Upper lobe of left lung (tissue), 6 donors: Measurements from ENCODE around the gene TTC34. TPM values are rescaled to one million over a fixed set of nuclear protein-coding genes. Genes with fewer than 3 reads are reported as not detected.

Experiments
- ATAC-seq, 2 donors: fragments of 200-7000 bp; cut with Tn5 transposase; one replicate each; pipeline ENCODE4 v1.9.1; 2022; ENCODE audit warnings: mild to moderate bottlenecking in 2 of 2, moderate library complexity in 2 of 2; ENCODE audit not compliant: low FRiP score in 2 of 2
- DNase-seq, 2 donors: peaks; one replicate each; pipeline ENCODE4 v3.0.0-alpha.2; 2019 to 2020
- H3K27ac ChIP-seq, 4 donors: fragments of 200-600 bp; sonication (generic); one replicate each; pipeline ENCODE4 v1.5.1; 2016 to 2019
- H3K27me3 ChIP-seq, 4 donors: fragments of 200-600 bp; sonication (generic); one replicate each; pipeline ENCODE4 v1.5.1; 2017 to 2019
- H3K36me3 ChIP-seq, 4 donors: fragments of 200-600 bp; sonication (generic); one replicate each; pipeline ENCODE4 v1.5.1; 2016 to 2019
- H3K4me1 ChIP-seq, 4 donors: fragments of 200-600 bp; sonication (generic); one replicate each; pipeline ENCODE4 v1.5.1; 2018 to 2019
- H3K4me3 ChIP-seq, 4 donors: fragments of 200-600 bp; sonication (generic); one replicate each; pipeline ENCODE4 v1.5.1; 2017 to 2019; ENCODE audit warnings: mild to moderate bottlenecking in 2 of 4, moderate library complexity in 1 of 4
- H3K9me3 ChIP-seq, 4 donors: fragments of 200-600 bp; sonication (generic); one replicate each; pipeline ENCODE4 v1.5.1; 2018 to 2019
- CTCF ChIP-seq, 6 experiments: fragments of 450-650 bp in 4 of 6; fragments of 200-600 bp in 2 of 6; sonication (generic) in 2 of 6; IDR thresholded peaks; one replicate each; pipeline ENCODE4 v1.5.1; 2016 to 2019; ENCODE audit warnings: antibody characterized with exemption in 6 of 6
- EP300 ChIP-seq, 4 donors: sonication (generic); formaldehyde crosslinking; IDR thresholded peaks; one replicate each; pipeline ENCODE4 v1.5.1; 2017; ENCODE audit warnings: antibody characterized with exemption in 4 of 4, control low read depth in 2 of 4
- POLR2A ChIP-seq, 4 donors: fragments of 450-650 bp; IDR thresholded peaks; one replicate each; pipeline ENCODE4 v1.5.1; 2016 to 2017; ENCODE audit warnings: antibody characterized with exemption in 4 of 4, mild to moderate bottlenecking in 2 of 4
- POLR2AphosphoS5 ChIP-seq, 2 donors: sonication (generic); formaldehyde crosslinking; IDR thresholded peaks; one replicate each; pipeline ENCODE4 v1.5.1; 2017; ENCODE audit warnings: antibody characterized with exemption in 2 of 2
- WGBS, 2 donors: methylation state at CpG; one replicate each; pipeline ENCODE4 v1.1.5; 2017 to 2018; 5-methylcytosine and 5-hydroxymethylcytosine counted together
- total RNA-seq, 6 donors: library from RNA; depleted of rRNA in 4 of 6; stranded (reverse); fragments of >200 nt in 4 of 6; gene quantifications; one replicate each; pipeline versions ENCODE4 v1.1.0 to v1.2.1, GENCODE V29; 2016 to 2021
- donor health status: DM: no; HTN: no; CAD: no; lungs with moderate emphysema.
- donor health status: DM: no; HTN: yes; CAD: no; lungs with severe emphysema.

The TTC34 gene
- total RNA-seq, 6 donors from 2014 or later = 0.76 to 4.2 (median 2.1) TPM

- Histone ChIP-seq H3K27me3 (no peaks in the 10 kb centered on the region), H3K4me1 (peaks cover 13 to 23% (median 18%) of the 10 kb centered on the region in 4 donors), H3K4me3 (no peak overlapping the region), H3K27ac (no peak overlapping the region), H3K36me3 (no peaks in the 10 kb centered on the region), H3K9me3 (peaks cover 0 to 4% (median 0%) of the 10 kb centered on the region in 4 donors)
- DNase-seq (peak in 1 of 2 donors; percentile 72), ATAC-seq (no peak)
- TF ChIP-seq CTCF (IDR thresholded peaks at IDR 0.05) = no peak
- no peak for TF ChIP-seq POLR2A (IDR thresholded peaks at IDR 0.05)
- TF ChIP-seq EP300 (IDR thresholded peaks at IDR 0.05) = no peak
- 80 to 81% methylated on average over 3 to 14 of the region's 19 CpGs for WGBS, 2 donors
Observed at GRCh38 chr1:2595261-2595811, 206.2 kb downstream of the TTC34 start.

GRCh38 chr1:2594641-2595131 is 206.8 kb downstream of the TTC34 start:
- TF ChIP-seq CTCF (IDR thresholded peaks at IDR 0.05) (no peak), POLR2AphosphoS5 (IDR thresholded peaks at IDR 0.05) (no peak), POLR2A (IDR thresholded peaks at IDR 0.05) (no peak), EP300 (IDR thresholded peaks at IDR 0.05) (no peak)
- Histone ChIP-seq H3K27me3 (no peaks in the 10 kb centered on the region), H3K27ac (peak overlapping the region in 2 of 4 donors; percentile 67 to 74), H3K9me3 (peaks cover 0 to 4% (median 0%) of the 10 kb centered on the region in 4 donors), H3K4me3 (no peak overlapping the region), H3K4me1 (peaks cover 13 to 23% (median 18%) of the 10 kb centered on the region in 4 donors), H3K36me3 (peaks cover 0 to 6% (median 3%) of the 10 kb centered on the region in 4 donors)
- ATAC-seq (no peak), DNase-seq (peak in 1 of 2 donors; percentile 75)
- 86 to 93% methylated on average over 15 to 16 of the region's 17 CpGs for WGBS, 2 donors

- Histone ChIP-seq H3K4me1 (peaks cover 13 to 23% (median 18%) of the 10 kb centered on the region in 4 donors), H3K4me3 (peak overlapping the region in 3 of 4 donors; percentile 25 to 45 (median 44)), H3K27me3 (no peaks in the 10 kb centered on the region), H3K9me3 (peaks cover 0 to 4% (median 0%) of the 10 kb centered on the region in 4 donors), H3K27ac (peak overlapping the region; percentile 4 to 74 (median 53)), H3K36me3 (peaks cover 0 to 12% (median 7%) of the 10 kb centered on the region in 4 donors)
- no peak for TF ChIP-seq EP300 (IDR thresholded peaks at IDR 0.05)
- WGBS, 2 donors = 20 to 35% methylated on average over 10 to 20 of the region's 20 CpGs
- DNase-seq (peak; percentile 59 to 78), ATAC-seq (no peak)
Observed at GRCh38 chr1:2594001-2594640, 207.4 kb downstream of the TTC34 start.

GRCh38 chr1:2593251-2593878 is 208.1 kb downstream of the TTC34 start:
- peaks cover 0 to 18% (median 11%) of the 10 kb centered on the region in 4 donors for H3K36me3 ChIP-seq
- DNase-seq (peak in 1 of 2 donors; percentile 51), ATAC-seq (no peak)
- H3K4me1 ChIP-seq = peaks cover 13 to 29% (median 19%) of the 10 kb centered on the region in 4 donors
- peak overlapping the region in 3 of 4 donors; percentile 25 to 45 (median 44) for H3K4me3 ChIP-seq
- TF ChIP-seq CTCF (IDR thresholded peaks at IDR 0.05) = no peak
- TF ChIP-seq POLR2A (IDR thresholded peaks at IDR 0.05) = no peak
- TF ChIP-seq POLR2AphosphoS5 (IDR thresholded peaks at IDR 0.05) = no peak
- no peak for TF ChIP-seq EP300 (IDR thresholded peaks at IDR 0.05)
- H3K27ac ChIP-seq = peak overlapping the region; percentile 4 to 74 (median 53)
- 43 to 79% methylated on average over 3 to 18 of the region's 26 CpGs for WGBS, 2 donors
- no peaks in the 10 kb centered on the region for H3K27me3 ChIP-seq
- H3K9me3 ChIP-seq = peaks cover 0 to under 1% (median 0%) of the 10 kb centered on the region in 4 donors

- no peaks in the 10 kb centered on the region for H3K9me3 ChIP-seq
- peaks cover 0 to 18% (median 11%) of the 10 kb centered on the region in 4 donors for H3K36me3 ChIP-seq
- peak overlapping the region; percentile 4 to 74 (median 53) for H3K27ac ChIP-seq
- TF ChIP-seq CTCF (IDR thresholded peaks at IDR 0.05) = no peak
- no peak for TF ChIP-seq EP300 (IDR thresholded peaks at IDR 0.05)
- TF ChIP-seq POLR2AphosphoS5 (IDR thresholded peaks at IDR 0.05) = peak in 1 of 2 donors; percentile 33
- H3K4me1 ChIP-seq = peaks cover 17 to 36% (median 25%) of the 10 kb centered on the region in 4 donors
- no peaks in the 10 kb centered on the region for H3K27me3 ChIP-seq
- H3K4me3 ChIP-seq = peak overlapping the region in 3 of 4 donors; percentile 25 to 45 (median 44)
- 20 to 74% methylated on average over 1 to 8 of the region's 15 CpGs for WGBS, 2 donors
- ATAC-seq = no peak
- DNase-seq = peak in 1 of 2 donors; percentile 61
Observed at GRCh38 chr1:2592672-2593071, 208.8 kb downstream of the TTC34 start.
